Loucy (cell line): ENCODE results near the gene PLXNA2.

ENCODE experiments used
- EZH2phosphoT487 ChIP-seq: fragments of 200-600 bp; IDR thresholded peaks from 2 replicates; pipeline ENCODE4 v1.6.1; 2018; ENCODE audit warnings: antibody characterized with exemption, mild to moderate bottlenecking, moderate library complexity, borderline replicate concordance
- TF ChIP-seq, protein P1 (sequence below): fragments of 200-600 bp; sonication (generic); conservative IDR thresholded peaks from 2 replicates; pipeline ENCODE4 v1.5.1; 2014; ENCODE audit warnings: mild to moderate bottlenecking, antibody characterized with exemption, low read length

DNA sequence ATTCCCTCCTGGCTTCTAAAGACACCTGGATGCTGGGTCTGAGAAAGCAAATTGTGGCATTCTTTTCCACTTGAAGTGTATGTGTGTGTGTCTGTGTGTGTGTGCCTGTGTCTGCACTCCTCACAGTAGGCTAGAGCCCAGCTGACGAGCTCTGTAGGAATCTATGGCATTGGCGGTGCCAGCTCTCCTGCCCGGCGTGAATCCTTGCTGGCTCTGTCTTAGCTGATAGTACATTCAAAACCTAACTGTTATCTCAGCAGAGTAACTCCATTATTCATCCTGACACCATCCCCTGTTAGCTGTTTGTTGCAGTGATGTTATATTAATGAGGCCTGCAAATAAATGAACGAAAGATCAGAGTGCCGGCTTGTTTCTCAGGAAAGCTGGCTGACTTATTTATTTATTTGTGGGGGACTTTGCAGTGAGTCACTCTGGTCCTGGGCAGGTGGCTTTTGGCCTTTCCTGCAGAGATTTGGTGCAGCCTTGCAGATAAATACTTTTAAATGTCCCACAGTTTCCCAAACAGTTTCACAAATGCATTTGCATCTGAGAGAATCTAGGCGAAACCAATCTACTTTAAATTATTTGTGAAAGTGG lies 172.7 kb downstream of the PLXNA2 start:
- TF ChIP-seq, protein P1, sequence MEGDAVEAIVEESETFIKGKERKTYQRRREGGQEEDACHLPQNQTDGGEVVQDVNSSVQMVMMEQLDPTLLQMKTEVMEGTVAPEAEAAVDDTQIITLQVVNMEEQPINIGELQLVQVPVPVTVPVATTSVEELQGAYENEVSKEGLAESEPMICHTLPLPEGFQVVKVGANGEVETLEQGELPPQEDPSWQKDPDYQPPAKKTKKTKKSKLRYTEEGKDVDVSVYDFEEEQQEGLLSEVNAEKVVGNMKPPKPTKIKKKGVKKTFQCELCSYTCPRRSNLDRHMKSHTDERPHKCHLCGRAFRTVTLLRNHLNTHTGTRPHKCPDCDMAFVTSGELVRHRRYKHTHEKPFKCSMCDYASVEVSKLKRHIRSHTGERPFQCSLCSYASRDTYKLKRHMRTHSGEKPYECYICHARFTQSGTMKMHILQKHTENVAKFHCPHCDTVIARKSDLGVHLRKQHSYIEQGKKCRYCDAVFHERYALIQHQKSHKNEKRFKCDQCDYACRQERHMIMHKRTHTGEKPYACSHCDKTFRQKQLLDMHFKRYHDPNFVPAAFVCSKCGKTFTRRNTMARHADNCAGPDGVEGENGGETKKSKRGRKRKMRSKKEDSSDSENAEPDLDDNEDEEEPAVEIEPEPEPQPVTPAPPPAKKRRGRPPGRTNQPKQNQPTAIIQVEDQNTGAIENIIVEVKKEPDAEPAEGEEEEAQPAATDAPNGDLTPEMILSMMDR = no peak
- no peak for TF ChIP-seq EZH2phosphoT487
